Measurements from ENCODE around the gene CMTR1.

CMTR1 gene

DNA sequence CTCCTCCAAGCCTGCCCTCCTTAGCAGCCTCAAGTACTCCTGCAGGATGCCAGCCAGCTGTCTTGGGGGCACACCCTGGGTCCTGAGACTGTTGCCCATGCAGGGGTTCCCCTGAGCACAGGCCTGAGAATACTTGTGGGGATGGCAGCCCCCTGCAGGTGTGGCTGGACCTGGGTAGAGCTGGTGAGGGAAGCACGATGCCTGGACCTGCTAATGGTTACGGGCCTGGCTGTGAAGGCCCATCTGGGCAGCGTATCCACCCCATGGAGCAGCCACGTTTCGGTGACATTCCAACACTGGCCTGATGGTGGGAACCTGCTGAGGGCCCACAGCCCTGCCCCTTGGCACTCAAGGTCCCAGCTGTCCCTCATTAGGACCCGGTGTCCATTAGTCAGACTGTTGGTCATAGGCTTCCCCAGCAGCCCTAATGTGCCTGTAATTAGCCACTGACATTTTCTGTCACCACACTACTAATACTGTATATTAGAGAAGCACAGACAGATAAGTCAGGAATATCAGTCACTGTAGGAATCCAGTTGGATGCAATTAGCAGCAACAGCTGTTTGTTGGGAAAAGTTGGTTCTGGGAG lies 46.3 kb downstream of the CMTR1 start:
- no peak for DNase-seq (ENCODE audit: low spot score)

DNA sequence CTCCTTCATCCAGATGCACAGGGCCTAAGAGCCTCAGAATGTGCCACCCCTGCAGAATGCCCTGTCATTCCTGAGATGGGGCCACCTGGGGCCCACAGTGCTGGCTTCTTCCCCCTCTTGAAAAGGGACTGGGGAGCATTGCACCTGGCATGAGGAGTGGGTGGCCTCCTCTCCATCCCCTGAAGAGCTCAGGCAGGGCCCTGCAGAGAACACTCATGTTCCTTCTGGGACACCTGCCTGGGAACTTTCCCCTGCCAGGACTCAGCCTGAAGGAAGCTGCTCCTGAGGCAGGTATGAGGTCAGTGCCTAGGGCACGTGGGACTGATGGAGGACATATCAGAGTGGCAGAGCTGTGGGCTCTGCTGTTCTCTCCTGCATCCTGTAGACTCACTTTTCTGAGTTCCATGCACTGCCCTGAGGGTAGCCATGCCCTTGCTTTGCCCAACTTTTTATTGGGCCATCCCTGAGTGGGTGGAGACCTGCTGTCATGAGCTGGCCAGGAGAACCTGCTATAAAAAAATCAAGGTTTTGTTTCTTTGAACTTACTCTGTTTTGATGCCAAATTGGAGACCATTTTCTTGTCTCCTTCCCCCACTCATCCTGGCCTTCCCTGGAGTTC lies 47.2 kb downstream of the CMTR1 start:
- DNase-seq (ENCODE audit: low spot score): no peak

DNA sequence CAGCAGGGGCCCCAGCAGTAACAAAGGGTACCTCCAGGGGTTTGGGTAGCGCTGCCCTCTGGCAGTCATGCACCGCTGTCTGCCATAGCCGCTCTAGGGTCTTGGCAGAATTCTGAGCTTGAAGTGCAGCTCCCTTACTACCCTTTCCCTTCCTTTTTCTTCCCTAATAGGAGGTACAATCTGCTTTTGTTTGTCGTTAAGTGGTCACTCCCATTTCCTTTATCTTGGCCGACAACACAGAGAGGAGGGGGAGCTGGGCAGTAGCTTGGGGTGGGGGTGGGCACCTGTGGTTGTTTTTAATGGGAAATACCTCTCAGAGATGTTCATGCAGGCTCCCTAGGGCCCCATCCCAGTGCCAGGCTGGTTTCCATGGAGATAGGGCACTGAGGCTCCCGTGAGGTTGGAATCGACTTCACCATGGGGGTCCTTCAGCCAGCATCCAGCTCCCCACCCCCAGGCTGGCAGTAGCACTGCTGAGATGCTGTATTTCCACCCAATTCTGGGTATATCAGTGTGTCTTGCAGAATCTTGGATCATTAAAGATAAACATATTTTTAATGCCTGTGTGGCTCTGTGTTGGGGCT lies 48.0 kb downstream of the CMTR1 start:
- no peak for DNase-seq (ENCODE audit: low spot score)

DNA sequence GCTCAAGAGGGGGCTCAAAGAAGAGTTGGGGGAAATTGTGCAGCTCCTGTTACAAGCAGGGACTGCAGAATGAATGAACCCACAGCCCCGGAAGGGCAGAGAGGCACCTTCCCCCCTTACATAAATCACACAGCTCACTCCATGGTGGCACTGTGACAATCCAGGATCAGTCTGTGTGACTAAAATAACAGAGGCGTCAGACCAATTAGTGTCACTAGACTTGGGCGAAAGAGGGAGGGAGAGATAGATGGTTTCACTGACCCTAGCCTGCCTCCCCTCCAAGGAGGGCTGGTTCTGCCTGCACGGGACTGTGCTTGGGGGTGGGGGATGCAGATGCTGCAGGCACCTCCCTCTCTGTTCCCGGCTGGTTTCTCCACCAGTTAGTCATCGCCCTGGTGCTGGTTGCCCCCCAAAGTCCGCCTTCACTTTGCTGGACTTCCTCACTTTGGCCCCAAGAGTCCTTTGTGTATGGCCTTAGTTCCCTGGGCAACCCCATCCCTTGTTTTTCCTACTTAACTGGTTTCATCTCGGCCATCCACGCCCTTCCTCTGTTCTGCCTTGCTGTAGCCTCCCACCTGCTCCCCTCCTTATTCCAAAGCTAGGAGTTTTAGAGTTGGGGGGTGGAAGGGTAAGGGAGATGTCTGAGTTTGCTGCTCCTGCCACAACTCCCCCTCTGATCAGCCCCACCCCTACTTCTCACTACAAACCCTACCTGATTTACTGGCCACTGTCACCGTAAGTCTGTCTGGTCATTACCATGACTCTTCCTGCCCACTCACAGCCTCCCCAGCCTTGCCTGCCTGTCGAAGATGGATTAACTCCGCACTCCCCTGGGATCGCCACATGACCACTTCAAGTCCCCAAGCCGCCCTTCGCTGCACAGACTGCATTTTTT lies 48.9 kb downstream of the CMTR1 start:
- DNase-seq (ENCODE audit: low spot score): no peak

DNA sequence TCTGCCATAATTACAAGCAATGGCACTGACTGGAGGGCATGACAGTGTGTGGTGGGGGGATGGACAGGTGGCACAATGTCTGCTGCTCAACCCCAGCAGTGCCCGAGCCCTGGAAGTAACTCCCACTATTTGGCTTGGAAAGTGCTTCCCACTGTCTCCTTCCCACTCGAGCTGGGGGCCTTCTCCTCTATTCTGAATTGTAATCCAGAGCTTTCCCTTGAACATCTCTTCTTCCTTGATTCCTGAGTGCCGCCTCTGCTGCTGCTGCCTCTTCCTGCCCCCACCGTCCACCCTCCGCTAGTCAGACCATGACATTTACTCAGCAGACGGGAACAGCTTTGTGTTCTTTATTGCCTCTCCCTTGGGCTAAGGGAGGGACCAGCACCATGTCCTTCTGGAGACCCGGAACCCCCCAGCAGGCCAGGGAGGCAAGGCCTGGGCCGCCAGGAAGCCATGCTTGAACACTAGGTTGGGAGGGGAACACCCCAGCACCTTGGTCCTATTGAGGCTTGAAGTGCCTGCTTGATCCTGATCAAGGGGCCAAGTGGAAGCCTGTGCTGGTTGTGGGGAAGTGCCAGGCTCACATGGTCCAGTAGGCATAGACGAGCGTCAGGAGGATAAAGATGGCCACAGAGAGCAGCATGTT lies 49.7 kb downstream of the CMTR1 start:
- DNase-seq (ENCODE audit: low spot score): no peak

DNA sequence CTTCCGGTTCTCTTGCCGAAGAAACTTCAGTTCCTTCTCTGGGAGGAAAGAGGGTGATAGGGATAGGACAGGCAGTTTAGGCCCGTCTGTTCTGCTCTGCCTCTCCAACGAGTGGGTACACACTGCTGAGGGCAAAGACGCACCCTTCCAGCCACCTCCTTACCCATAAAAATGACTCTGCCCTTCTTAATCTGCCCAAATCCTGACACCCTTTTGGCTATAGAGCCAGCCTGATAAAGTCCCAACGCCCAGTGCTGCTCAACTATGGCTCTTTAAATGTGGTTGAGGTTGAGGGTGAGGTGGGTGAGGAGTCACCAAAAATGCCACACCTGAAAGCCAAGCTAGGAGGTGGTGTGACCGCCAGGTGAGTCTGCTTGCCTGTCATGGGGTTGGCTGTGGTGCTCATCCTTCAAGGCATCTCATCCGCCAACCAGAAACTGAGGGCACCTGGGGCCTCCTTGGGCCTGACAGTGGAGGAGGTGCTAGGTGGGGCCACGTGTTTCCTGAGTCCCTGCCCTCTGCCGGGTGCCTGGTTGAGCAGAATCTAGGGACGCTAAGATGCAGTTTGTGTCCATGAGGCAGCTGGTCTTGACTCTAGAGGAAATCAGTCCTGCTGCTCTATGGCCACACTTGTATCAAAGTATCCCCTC lies 50.4 kb downstream of the CMTR1 start:
- no peak for DNase-seq (ENCODE audit: low spot score)

DNA sequence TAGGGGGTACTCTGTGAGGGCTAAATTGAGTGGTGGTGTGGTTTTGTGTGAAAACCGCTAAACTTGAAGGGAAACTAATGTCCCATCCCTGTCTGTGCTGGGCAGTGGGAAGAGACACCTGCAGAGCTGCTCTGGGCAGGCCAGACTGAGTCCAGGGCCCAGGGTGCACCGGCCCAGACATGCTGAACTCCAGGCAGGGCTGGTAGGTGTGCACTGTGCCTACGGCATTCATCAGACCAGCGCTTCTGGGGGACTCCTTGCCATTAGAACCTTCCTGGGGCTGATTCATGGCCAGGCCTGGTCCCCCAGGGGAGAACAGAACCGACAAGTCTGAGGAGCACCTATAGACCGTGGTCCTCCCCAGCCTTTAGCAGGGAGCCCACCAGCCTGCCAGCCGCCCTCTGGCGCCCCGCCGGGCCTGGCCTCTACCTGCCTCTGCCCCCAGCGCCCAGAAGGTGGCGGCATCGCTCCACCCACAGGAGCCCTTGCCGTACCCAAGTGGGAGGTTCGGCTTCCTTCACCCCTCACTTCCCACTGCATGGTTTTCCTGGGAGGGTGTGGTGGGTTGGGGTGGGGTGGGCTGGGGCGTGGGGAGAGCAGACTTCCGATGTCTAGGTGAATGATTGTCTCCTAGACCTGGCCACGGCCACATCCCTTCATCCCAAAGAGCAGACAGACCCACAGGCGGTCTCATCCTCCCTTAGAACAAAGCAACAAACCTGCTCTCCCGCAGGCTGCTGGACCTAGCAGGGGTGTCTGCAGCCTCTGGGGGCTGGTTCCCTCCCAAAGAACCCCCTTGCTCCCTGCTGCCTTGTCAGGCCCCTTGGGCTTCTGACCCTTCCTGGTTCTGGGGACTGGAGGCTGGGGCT lies 51.1 kb downstream of the CMTR1 start:
- no peak for DNase-seq (ENCODE audit: low spot score)

DNA sequence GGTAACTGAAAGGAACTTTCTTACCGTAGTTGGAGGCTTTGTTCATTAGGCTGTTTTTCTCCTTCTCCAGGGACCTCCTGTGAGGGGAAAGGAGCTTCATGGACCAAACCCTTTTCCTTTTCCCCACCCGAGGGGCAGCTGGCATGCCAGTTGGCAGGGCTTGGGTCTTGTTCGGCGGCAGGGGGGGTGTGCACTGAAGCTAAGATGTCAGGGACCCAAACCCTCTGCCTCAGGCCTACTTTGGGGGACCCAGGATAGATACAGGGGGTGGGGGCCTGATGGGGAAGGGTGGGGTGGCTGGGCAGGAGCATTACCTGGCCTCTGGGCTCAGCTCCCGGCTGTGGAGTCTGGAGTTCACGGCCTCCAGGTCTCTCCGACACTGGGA lies 51.8 kb downstream of the CMTR1 start:
- DNase-seq (ENCODE audit: low spot score): no peak

DNA sequence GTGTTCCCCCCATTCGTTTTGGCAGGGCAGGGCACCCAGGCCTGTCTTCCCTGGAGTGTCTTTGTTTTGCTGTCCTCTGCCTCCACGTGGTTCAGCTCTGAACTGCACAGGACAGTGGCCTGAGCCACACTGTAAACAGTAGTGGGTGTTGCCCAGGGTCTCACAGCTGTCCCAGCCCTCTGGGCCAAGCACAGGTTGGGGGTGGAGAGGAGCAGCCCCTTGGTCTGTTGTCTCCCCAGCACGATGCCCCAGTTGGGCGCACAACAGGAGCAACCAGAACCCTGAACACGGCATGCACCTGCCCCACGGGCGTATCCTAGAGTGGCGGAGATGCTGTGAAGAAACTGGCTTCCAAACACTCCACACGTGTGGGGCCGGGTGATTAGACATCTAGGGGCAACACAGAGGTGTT lies 52.3 kb downstream of the CMTR1 start:
- no peak for DNase-seq (ENCODE audit: low spot score)

DNA sequence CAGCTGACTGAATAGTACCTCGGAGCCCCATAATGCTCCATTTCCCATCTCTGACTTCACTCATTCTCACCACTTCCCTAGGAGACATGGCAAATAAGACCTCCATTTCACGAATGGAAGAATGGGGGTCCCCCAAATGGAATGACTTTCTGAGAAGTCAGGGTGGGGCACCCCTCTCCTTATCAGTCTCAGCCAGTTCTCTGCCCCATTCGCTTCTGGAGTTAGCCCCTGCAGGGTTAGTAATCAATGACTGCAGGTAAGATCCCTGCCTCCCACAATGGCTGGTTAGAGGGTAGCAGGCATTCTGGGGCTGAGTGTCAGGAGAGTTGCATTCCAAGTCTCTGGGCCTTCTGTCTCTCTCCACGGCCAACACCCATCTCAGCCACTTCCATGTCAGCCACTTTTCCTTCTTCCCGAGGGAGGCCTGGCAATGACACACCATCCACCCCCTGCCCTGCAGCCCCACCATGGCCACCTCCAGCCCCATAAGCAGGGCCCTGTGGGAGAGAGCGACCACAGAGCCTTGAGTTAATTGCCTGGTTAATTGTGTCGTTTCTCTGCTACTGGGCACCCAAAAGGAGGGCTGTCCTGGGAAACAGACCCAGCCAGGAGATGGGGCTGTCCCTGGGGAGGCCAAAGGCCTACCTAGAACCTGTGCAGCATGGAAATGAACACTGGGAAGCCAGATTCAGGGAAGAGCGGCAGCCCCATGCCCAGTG lies 53.3 kb downstream of the CMTR1 start:
- DNase-seq (ENCODE audit: low spot score): no peak

DNA sequence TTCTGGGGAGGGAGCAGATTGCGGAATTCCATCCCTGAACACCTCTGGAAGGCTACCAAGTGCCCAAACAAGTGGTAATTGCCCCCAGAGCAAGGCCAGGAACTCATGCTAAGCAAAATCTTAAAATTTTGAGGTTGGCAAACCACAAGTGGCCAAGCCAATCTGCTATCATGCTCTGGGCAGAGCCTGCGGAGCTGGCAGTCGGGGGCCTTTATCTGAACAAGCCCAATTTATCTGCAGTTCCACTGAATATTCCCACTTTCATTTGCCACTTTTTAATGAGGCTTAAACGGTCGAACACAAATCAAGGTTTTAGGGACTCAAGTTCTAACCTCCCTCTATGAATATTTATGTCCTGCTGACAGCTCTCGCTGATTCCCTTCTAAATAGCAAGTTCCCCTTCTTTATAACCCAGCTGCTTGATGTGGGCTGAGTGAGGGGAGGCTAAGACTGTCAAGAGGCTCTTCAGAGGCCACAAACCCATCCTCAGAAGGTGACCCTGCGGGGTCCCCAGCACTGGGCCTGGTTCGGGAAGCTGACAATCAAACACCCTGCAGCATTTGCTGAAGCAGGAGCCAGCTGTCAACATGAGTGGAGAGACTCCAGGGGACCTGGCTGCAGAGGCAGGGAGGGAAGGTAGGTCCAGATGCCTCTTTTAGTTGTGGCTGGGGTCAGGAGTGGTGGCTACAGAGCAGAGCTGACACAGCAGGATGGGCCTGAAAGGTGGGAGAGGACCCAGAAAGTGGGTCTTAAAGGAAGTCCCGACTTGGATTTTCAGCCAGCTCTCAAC lies 54.8 kb downstream of the CMTR1 start:
- DNase-seq (ENCODE audit: low spot score): no peak

DNA sequence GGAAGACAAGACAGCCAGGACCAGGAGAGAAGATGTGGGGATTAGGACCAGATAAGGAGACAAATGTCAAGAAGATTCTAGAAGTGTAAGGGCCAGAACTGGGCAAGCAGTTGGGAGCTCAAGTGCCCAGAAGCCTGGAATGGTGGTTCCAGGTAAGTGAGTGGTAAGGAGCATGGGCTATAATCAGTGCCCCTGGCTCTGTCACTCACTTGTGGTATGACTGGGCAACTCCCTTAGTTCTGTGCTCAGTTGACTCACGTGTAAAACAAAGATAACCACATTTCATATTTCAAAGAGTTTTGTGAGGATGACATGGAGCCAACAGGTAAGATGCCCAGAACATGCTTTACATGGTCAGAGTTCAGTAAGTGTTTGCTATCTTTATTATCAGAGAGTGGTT lies 55.5 kb downstream of the CMTR1 start:
- no peak for DNase-seq (ENCODE audit: low spot score)

DNA sequence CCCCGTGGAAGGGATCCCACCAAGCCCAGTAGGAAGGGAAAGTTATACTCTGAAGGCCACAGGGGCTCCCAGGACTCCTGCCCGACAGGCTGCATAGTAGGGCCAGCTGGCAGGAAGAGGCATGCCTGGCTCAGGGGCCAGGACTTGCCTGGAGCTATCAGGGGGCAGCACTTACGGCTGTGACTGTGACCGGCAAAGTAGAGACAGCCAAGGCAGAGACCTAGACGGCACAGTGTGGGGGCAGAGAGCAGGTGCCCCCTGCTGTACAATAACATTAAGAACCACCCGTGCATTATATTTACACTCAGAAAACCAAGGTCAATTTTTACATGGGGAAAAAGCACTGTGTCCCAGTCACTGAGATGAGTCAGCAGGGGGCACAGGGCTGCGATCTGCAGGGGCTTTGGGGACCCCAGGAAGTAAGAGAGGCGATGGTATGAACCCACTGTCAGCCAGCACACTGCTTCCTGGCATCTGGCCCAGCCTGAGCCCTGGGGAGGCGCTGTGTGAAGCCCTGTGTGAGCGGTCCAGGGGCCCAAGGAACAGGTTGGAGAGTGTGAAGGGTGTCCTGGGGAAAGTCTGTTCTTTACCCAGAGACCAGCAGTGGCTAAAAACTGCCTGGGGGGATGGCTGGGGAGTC lies 56.8 kb downstream of the CMTR1 start:
- DNase-seq (ENCODE audit: low spot score): no peak

DNA sequence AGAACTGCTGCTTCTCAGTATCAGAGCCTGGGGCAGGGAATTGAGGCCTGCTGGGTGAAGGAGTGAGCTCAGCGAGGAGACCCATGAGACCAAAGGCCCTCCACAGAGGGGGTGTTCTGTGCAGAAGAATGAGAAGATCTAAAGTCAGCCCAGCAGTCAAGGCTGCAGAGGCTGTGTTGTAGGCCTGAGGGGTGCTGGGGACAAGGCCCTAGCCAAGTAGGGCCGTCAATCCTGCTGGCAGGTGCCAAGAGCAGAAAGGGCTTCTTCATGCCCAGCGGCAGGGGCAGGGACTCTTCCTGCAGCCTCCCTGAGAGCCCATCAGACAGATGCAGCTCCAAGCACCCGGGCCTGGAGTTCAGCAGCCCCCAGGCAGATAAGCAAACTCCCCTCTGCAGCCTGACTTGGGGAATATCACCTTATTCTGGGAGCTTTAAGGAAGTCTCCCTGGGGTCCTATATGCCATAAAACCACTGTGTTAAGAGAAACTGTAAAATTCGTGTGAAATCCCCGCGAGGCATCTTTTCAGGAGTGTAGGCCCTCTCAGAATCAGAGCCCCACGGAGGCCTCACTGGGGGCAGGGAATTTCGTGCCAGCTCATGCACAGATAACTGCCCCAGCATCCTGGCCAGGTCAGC lies 57.6 kb downstream of the CMTR1 start:
- no peak for DNase-seq (ENCODE audit: low spot score)

DNA sequence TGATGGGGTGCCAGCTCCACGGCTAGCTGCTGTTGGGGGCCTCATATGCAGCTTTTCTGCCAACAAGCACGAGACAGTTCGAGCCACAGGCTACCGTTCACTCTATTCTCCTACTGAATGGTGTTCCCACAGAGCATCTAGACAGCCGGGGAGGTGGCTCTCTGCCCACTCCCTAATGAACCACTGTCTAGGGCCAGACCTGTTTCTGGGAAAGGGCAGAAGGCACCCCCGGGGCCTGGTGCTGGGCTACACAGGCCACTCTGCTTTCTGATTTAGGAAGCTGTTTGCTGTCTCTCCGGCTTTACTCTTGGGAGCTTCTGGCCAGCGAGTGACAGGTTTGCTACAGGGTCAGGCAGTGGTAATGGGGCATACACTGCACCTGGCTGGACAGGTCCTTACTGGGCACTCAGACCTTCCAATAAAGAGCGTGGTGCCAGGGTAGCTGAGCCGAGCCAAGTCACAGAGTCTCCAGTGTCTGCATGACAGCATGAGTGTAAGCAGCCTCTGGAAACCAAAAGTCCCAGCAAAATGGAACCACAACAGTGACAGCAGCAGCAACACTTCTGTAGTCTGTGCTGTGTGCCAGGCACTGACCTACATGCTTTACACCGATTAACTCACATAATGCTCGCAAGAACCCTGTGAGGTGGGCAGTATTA lies 58.3 kb downstream of the CMTR1 start:
- no peak for DNase-seq (ENCODE audit: low spot score)

DNA sequence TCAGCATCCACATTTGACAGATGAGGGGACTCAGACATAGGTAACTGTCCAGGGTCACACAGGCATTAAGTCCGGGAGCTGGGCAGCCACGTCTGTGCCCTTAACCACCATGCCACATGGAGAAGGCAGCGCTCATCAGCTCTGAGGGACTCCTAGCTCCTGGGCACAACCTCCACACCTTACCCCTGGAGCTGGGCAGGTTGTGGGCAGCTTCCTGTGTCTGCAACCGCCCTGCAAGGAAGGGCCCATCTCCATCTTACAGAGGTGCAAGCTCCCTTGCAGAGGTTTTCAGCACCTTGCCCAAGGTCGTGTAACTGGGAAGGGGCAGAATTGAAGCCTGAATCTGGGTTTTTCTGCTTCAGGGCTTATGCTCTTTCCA lies 58.8 kb downstream of the CMTR1 start:
- DNase-seq (ENCODE audit: low spot score): no peak

DNA sequence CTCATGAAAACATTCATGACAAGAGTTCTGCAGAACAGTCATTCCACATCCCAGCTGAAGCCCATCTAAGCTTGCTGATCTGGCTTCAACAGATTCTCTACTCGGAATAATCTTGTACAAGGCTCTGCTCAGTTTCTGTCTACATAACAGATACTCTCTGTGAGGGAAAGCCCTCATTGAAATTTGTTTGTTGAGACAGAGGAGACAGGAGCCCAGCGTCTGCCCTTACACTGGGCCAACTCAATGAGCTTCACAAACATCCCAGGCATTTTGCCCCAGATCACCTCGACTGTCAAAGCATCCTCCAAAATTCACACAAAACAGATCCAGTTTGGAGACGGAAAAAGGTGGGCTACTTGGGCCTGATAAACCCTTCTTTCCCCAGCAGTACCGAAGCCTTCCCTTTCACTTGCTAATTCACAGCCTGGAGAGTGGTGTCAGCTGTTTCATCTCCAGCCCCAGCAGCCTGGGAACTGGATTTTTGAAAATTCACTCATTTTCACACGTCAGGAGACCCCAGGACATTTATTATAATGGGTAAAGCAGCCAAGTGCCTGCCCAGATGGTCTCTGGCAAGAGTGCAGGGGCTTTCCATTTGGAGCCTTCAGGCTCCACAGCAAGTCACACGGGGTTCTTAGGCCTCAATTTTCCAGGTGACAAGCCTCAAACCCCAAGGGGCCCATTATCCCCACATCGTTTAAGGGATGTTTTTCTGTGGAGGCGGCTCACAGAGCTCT lies 59.4 kb downstream of the CMTR1 start:
- peak; percentile 52 for DNase-seq (ENCODE audit: low spot score)
